Activated gamma-delta T cell treated with anti-CD3 and anti-CD28 coated beads, Interleukin-2, amount 50 U/mL, for 16 hours (primary cell): ENCODE data around the gene VPS45.

Experiments
- DNase-seq: peaks from one replicate; pipeline ENCODE4 v3.0.0-alpha.2; 2020; ENCODE audit warnings: low read depth

Gene VPS45

DNA sequence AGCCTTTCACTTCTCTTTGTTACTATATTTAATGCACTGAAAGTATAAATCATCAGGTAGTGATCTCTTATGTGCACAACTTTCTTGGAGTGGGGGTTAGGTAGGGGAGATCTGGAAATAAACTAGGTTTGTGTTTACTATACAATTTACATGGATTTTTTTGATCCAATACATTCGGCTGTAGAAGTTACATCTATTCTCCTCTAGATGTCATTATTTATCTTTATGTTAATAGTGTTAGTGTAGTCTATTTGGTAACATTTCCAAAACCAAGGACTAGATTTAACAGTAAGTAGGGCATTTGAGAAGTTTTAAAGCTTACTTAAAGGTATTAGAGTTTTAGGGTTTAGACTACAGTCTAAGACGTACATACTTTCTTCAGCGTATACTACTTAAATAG is 5.4 kb downstream of the VPS45 start:
- DNase-seq, result no peak

DNA sequence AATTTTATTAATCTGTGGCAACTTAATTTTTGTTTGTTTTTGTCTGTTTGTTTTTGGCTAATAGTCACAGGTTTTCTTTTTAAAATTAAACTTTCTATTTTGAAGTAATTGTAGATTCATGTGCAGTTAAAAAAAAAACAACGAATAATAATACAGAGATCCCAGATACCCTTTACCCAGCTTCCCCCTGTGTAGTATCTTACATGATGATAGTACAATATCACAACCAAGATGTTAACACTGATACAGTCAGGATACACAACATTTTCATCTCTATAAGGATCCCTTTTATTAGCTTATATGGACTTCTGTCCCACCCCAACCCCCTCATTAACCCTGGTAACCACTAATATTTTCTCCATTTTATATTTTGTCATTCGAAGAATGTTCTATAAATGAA is 5.9 kb downstream of the VPS45 start:
- no peak for DNase-seq

GRCh38 chr1:150076066-150076465 is 8.5 kb downstream of the VPS45 start:
- DNase-seq, result no peak

DNA sequence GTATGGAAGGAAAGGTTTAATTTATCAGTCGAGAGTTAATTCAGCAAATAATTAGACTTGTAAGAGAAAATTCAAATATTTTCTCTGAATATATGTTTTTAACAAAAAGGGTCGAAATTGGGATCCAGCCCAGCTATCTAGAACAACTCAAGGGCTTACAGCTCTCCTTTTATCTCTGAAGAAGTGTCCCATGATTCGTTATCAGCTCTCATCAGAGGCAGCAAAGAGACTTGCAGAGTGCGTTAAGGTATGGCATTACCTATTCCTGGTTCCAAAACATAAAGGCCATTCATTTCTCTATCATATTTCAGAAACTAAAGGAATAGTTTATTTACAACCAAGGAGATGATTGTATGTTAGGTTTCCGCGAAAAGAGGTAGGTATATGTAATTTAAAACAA is 9.4 kb downstream of the VPS45 start:
- no peak for DNase-seq

- no peak for DNase-seq
Measured at GRCh38 chr1:150080784-150081183, 13.2 kb downstream of the VPS45 start.

DNA sequence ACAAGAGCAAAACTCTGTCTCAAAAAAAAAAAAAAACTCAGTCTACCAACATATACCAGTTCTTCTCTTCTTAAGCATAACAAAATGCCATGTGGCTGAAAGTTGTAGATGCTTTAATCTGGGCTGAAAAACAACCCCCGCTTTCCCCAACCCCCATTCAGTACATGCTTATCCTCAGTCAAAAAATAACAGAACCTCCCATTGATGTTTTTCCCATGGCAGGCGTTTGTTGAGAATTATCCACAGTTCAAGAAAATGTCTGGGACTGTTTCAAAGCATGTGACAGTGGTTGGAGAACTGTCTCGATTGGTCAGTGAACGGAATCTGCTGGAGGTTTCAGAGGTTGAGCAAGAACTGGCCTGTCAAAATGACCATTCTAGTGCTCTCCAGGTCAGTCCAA is 14.9 kb downstream of the VPS45 start:
- no peak for DNase-seq

GRCh38 chr1:150083907-150084306 is 16.3 kb downstream of the VPS45 start:
- no peak for DNase-seq

- DNase-seq, result no peak
Measured at GRCh38 chr1:150085406-150085805, 17.8 kb downstream of the VPS45 start.

- DNase-seq, result no peak
Measured at GRCh38 chr1:150087415-150087814, 19.8 kb downstream of the VPS45 start.

DNA sequence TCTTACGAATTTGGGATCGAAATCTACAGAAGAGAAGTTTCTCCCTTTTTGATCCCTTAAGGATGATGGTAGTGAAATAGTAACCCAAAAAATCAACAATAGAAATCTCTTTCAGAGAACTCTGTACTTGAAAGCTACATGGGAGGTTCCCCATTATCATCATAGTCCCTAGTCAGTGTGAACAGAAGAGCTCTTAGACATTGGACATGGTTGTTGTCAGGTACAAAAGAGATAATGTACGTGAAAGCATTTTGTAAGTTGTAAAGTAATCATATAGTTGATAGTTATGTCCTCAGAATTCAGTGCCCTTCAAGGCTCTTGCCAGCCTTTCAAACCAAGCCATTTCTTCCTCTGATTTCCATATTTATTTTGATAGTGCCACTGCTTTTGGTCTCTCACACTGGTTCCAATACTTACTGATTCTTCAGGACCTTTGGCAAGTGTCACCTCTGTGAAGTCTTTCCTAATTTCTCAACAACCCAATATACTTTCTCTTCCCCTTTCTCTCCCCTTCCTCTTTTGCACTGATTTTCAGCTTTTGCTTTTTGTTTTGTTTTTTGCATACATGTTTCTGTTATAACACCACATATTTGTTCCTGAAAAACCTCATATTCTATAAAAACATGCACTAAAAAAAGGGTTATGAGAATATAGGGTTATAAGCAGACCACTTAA is 22.4 kb downstream of the VPS45 start:
- no peak for DNase-seq

- DNase-seq, result no peak
Measured at GRCh38 chr1:150092180-150092791, 24.7 kb downstream of the VPS45 start.

GRCh38 chr1:150093805-150094204 is 26.2 kb downstream of the VPS45 start:
- no peak for DNase-seq

DNA sequence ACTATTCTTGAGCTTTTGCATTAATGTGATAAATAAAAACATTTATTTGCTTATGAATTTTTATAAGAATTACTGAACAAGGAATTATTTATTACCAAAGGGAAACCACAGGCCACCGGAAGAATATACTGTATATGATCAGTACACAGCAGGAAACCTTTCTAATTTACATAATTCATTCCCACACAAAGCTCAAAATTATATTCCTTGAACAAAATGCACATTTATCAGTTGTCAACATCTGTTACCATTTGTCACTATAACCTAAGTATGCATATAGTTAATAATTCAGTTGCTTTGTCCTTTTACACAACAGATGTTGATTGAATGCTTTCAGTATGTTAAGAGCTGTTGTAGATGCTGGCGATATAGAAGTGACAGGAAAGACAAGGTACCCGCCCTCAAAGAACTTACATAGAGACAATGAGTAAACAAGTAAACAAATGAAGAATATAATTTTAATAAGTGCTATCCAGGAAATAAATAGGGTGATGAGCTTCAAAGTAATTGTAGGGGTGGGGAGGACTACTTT is 27.2 kb downstream of the VPS45 start:
- DNase-seq, result no peak

GRCh38 chr1:150102986-150103385 is 35.4 kb downstream of the VPS45 start:
- DNase-seq, result no peak

DNA sequence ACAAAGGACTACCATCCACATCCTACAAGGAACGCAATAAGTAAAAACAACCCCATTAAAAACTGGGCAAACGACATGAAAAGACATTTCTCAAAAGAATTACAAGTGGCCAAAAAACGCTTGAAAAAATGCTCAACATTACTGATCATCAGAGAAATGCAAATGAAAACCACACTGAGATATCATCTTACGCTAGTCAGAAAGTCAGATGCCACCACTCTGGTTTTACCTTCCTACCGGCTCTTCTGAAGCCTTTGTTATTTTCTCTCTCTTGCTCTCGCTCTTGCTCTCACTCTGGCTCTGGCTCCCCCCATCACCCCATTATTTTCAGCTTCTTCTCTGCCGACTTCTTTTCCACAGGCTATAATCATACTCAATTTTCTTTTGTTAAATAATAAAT is 38.8 kb downstream of the VPS45 start:
- no peak for DNase-seq

- no peak for DNase-seq
Measured at GRCh38 chr1:150109586-150109985, 42.0 kb downstream of the VPS45 start.

DNA sequence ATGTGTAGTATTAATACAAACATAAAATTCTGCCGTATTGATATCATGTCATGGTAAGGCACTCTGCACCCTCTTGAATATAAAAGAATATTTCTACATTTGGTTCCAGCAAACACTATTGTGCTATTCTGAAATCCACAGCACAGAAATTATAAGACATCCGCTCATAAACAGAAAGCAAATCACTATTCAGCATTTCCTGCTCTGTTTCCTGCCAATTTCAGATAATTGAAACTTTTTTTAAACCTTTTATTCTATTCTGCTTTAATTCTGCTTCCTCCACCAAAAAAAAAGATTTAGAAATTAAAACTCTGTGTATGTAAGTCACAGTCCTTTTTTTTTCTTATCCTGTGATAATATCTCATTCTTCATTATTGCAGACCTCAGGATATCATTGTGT is 42.5 kb downstream of the VPS45 start:
- DNase-seq, result no peak

- no peak for DNase-seq
Measured at GRCh38 chr1:150111670-150112069, 44.1 kb downstream of the VPS45 start.

DNA sequence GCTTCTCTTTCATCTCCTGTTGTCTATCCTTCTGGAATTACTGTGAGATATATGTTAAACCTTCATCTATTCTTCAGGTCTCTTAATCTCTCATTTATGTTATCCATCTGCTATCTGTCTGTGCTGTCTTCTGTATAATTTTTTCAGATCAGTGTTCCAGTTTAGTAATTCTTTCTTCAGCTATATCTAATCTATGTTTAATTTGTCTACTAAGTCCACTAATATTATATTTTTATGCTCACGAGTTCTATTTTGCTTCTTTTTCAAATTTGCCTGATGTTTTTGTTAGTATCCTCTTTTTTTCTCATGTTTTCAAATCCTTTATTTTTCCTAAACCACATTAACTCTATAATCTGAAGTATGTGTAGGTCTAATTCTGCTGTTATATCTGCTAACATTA is 47.5 kb downstream of the VPS45 start:
- DNase-seq, result no peak

DNA sequence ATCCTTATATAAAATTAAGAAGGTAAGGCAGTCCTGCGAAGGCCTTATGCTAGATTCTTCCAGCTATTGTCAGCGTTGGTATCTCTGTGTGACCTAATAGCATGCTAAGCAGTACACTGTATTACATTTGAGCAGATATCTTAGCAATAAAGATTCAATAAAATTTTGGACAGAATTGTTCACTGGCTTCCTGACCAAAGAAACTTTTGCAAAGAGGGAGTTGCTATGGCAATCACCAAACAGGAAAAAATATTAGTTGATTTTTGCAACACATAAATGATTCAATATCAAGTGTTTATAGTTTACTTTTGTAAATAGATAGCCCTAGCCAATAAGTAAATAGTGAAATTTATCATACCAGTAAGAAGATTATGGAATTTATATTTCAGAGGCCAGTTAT is 51.1 kb downstream of the VPS45 start:
- DNase-seq, result no peak

GRCh38 chr1:150121236-150121862 is 53.8 kb downstream of the VPS45 start:
- no peak for DNase-seq

- no peak for DNase-seq
Measured at GRCh38 chr1:150126811-150127210, 59.2 kb downstream of the VPS45 start.

GRCh38 chr1:150127464-150127863 is 59.9 kb downstream of the VPS45 start:
- no peak for DNase-seq
